ENCODE data around the gene GRAP2.
"Not testable (repeated sequence)": the region's sequence is repeated elsewhere in the genome, so short reads cannot be mapped to it uniquely, and the experiment has no call there.

Gene GRAP2

DNA sequence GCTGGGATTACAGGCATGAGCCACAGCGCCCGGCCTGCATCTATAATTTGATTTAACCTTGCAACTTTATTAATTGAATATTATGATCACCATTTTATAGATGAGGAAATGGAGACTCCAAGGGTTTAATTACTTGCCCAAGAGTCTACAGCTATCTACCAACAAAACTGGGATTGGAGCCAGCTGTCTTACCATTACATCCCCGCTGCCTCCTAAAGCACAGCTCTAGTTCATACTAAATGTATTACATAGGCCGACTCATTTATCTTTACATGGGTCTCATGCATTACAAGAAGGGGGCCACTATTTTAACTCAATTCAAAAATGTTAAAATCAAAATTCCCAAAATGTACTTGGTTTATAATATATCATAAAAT, 45.2 kb downstream of the GRAP2 start:
- DNase-seq (ENCODE audit: low spot score), result no peak

DNA sequence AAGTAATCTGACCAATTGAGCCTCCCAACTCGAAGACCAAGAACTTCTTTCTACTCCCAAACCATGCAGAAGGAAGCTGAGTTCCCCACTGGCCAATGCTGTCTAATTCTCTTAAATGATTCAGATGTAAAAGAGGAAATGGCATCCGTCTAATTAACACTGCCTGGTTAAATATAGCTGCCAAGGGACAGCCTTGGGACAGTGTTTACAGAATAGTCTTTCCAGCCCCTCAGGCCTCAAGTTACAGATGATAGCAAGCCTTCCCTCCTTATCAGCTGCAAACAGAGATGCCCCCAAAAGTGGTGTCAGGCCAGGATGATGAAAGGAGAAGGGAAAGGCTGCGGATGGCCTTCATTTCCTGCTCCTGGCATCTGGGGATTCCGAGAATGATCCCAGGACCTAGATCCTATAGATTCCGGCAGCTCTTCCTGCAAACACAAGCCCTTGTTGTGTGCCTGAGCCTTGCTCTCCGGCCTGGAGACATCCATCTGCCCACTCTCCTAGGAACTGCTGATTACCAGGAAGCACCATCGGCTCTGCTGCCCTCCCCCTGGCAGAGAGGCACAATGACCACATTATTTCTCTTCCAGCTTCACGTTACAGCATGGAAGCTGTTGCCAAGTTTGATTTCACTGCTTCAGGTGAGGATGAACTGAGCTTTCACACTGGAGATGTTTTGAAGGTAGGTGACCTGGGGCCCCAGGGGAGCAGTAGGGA, 45.8 kb downstream of the GRAP2 start:
- DNase-seq (ENCODE audit: low spot score), result peak; percentile 77

DNA sequence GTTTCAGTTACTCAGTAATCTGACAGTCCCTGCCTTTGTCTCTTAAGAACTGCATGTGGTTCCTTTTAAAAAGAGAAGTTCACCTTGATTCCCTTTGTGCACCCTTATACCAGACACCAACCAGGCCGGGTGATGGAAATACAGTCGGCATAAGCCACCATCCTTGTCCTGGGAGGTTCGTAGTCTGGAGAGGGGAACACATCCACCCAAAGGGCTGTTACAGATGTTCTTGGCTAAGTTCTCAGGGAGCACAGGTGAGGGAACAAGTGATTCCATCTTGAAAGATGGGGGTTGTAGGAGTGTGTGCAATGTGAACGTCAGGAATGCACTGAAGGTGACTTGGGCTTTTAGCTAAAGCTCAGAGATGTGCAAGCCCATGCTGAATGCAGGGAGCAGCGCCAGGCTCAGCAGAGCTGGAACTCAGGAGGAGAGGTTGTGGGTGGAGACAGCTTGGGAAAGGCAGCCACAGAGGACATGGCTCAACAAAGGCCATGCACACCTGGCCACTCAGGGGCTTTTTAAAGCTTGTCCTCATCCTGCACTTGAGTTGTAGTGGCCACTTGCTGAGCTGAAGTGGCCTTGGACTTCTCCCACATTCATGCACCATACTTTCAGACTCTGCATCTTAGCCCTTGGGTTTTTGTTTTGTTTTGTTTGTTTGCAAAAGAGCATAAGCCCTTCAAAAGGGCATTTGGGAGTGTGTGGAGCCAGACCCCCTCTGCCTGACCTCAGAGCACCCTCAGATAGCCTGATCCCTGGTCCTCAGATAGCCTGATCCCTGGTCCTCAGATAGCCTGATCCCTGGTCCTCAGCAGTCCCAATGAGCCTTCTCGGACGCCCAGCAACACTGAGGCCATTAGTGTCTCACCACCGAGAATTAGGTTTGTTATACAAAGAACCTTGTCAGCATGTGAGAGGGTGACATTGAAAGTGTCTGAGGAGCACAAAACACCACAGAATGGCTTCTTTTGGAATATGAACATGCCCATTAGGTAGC, 46.6 kb downstream of the GRAP2 start:
- no peak for DNase-seq (ENCODE audit: low spot score)

GRCh38 chr22:39949964-39950737, 49.3 kb downstream of the GRAP2 start:
- DNase-seq (ENCODE audit: low spot score), result no peak

- not testable (repeated sequence) for DNase-seq (ENCODE audit: low spot score)
Measured at GRCh38 chr22:39951603-39952293, 50.9 kb downstream of the GRAP2 start.

- no peak for DNase-seq (ENCODE audit: low spot score)
Measured at GRCh38 chr22:39952347-39952746, 51.5 kb downstream of the GRAP2 start.

DNA sequence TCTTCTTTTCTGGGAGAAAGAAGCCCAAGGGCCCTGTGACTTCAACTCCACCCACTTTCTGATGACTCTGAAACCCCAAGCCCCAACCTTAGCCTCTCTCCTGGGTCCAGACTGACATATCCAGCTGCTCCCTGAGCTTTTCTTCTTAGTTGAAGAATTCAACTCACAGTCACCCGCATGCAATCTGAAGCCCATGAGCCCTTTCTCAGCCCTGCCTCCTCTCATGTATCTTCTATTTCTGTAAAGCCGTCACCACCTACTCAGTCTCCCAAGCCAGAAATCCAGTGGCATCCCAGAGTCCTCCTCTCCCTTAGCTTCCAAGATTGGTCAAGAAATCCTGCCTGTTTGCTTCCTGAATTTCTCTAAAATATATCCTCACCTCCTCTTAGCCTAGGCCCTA, 52.2 kb downstream of the GRAP2 start:
- DNase-seq (ENCODE audit: low spot score), result no peak

- peak; percentile 80 for DNase-seq (ENCODE audit: low spot score)
Measured at GRCh38 chr22:39954584-39955055, 53.7 kb downstream of the GRAP2 start.

GRCh38 chr22:39955675-39956074, 54.8 kb downstream of the GRAP2 start:
- DNase-seq (ENCODE audit: low spot score), result no peak

DNA sequence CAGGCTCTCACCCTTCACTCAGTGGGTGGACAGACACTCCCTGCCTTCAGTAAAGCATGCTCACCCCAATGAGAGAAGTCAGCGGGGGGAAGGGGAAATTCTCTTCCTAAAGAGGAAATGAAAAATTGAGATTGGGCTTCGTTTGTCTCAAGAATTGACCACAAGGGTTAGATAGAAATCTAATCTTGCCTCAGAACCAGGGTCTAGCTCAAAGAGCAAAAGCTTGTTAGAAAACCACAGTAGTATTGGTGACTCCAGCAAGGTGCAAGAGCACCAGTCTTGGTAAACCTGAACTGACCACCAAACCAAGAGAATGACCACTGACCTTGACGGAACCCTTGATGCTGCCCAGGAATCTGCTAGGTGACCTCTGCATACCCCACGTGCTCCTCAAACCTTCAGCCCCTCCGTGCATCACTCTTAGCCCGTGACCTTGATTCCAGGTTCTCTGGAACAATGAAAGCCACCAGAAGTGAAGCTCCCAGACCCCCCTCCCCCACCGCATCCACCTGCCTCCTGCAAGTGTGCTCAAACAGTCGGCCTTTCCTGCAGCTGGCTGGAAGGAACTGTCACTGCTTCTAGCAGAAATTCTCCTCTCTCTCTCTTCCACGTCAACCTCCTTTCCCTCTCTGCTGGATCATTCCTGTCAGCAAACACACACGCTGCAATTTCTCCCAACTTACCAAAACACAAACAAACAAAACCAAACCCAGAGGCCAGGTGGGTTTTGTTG, 56.2 kb downstream of the GRAP2 start:
- DNase-seq (ENCODE audit: low spot score), result no peak

DNA sequence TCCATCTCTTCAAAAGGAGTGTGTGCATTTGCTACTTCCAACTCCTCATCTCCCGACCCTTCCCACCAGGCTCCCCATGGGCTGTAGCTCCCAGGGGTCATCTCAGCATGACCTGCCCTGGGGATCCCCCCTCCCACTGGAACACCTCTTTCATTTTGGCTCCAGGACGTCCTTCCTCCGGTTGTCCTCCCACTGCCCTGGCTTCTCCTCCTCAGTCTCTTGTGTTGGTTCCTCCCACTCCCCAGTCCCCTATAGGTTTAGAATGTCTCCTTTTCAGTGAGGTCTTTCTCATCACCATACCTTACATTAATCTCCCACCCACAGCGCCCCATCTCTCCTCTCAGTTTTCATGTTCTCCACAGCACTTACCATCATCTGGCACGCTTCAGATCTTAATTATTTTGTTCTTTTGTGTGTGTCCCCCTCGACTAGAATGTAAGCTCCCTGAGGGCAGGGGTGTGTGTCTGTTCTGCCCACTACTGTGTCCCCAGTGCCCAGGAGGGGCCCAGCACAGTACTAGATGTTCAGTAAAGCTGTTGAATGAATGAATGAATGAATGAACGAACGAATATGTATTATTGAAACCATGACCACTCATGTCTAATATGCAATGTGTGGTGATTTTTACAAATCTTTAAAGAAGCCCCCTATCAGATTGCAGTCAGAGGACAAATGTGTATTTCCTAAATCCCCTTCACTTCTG, 57.3 kb downstream of the GRAP2 start:
- DNase-seq (ENCODE audit: low spot score), result no peak

GRCh38 chr22:39958949-39959639, 58.2 kb downstream of the GRAP2 start:
- no peak for DNase-seq (ENCODE audit: low spot score)

GRCh38 chr22:39959640-39960447, 59.0 kb downstream of the GRAP2 start, which contains the start of gene TMA7B:
Gene TMA7B, plus strand, starts transcription at chr22:39960397. Its CDS starts 3,978 bp downstream, at chr22:39964375.
- DNase-seq (ENCODE audit: low spot score), result no peak

DNA sequence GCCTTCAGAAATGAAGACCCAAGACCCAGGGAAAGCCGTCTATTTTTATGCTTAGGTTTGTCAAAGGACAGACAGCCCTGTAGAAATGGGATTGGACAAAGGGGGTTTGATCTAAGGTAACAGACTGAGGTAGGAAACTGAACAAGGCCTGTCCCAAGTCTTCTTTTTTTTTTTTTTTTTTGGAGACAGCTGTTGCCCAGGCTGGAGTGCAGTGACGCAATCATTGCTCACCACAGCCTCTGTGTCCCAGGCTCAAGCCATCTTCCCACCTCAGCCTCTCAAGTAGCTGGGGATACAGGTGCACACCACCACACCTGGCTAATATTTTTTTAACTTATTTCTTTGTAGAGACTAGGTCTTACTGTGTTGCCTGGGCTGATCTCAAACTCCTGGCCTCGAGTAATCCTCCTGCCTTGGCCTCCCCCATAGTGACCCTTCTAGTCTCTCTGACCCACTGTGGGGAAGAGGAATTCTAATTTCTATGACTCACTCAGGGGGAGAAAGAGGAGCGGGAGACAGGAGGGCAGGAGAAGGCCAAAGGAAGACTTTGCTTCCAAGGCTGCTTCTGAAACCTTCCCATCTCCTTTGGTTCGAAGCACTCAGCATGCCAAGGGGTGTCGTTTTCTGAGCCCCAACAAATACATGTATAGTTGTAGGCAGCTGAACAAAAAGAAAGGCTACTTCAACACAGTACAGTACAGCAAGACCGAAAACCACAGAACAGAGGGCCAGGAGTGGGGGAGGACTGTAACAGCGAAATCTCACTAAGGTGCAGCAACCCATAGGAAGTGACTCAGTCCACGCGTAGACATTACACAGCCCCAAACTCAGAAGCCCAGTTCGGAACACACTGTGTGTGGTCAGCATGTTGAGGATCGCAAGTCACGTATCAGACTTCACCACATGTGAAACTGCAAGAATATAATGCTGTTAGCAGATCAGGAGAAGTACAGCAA, 60.2 kb downstream of the GRAP2 start:
- no peak for DNase-seq (ENCODE audit: low spot score)

- no peak for DNase-seq (ENCODE audit: low spot score)
Measured at GRCh38 chr22:39962071-39962470, 61.2 kb downstream of the GRAP2 start.

DNA sequence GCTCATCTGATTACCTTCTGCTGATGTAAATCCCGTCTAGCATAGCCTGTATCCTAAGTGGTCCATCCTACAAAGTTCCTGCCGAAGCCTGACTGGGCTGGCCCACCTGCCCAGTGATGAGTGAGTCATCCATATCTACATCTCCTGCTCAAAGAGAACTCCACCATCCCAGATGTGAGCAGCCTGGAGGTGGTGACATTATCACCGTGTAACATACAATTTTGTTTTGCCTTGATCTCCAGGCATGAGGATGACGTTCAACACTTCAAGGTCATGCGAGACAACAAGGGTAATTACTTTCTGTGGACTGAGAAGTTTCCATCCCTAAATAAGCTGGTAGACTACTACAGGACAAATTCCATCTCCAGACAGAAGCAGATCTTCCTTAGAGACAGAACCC, 64.9 kb downstream of the GRAP2 start:
- no peak for DNase-seq (ENCODE audit: low spot score)

DNA sequence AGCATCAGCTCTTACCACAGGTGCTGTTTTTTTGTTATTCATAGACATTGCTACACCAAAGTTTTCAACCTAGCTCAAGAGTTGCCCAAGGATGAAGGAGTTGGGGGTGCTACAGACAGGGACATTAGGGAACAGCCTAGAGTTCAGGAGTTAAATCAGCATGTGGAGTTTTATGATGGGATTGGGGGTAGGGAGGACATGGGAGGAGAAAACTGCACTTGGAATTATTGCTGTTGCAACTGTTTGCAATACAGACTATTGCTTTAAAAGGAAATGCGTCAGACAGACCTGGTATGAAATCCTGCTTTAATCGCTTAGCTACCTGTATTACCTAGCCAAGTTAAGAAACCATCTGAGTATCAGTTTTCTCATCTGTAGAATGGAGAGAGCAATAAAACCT, 65.6 kb downstream of the GRAP2 start:
- no peak for DNase-seq (ENCODE audit: low spot score)

All from pons (tissue), 1 donor.